Sigmoid colon (tissue), 4 donors: Measurements from ENCODE around the gene GSAP.

Experiments used
- CTCF ChIP-seq, 4 experiments: fragments of 450-650 bp in 3 of 4; fragments of 200-600 bp in 1 of 4; IDR thresholded peaks; one replicate each; pipeline ENCODE4 v1.5.1; 2016 to 2019; ENCODE audit warnings: antibody characterized with exemption in 4 of 4, mild to moderate bottlenecking in 3 of 4, moderate library complexity in 2 of 4
- EP300 ChIP-seq, 4 donors: sonication (generic); formaldehyde crosslinking; IDR thresholded peaks; one replicate each; pipeline ENCODE4 v1.6.1; 2017; ENCODE audit warnings: antibody characterized with exemption in 4 of 4
- POLR2A ChIP-seq, 2 donors: fragments of 450-650 bp; IDR thresholded peaks; one replicate each; pipeline ENCODE4 v1.6.1; 2016; ENCODE audit warnings: antibody characterized with exemption in 2 of 2, mild to moderate bottlenecking in 2 of 2, moderate library complexity in 2 of 2
- POLR2AphosphoS5 ChIP-seq, 4 donors: sonication (generic); formaldehyde crosslinking; IDR thresholded peaks; one replicate each; pipeline ENCODE4 v1.6.1; 2017; ENCODE audit warnings: antibody characterized with exemption in 4 of 4

- TF ChIP-seq CTCF (IDR thresholded peaks at IDR 0.05) (no peak), POLR2AphosphoS5 (IDR thresholded peaks at IDR 0.05) (no peak), POLR2A (IDR thresholded peaks at IDR 0.05) (no peak), EP300 (IDR thresholded peaks at IDR 0.05) (no peak)
Measured at GRCh38 chr7:77393954-77394353, 22.2 kb downstream of the GSAP start.
